GM12878 (cell line): ENCODE results near the gene DCN. TPM values are rescaled to one million over a fixed set of nuclear protein-coding genes. Genes with fewer than 3 reads are reported as not detected.

Experiments used
- ATF2 ChIP-seq: IDR thresholded peaks from 2 replicates; pipeline ENCODE4 v1.6.1; 2012; ENCODE audit warnings: low read length, inconsistent platforms
- ATF7 ChIP-seq: fragments of 450-650 bp; IDR thresholded peaks from 2 replicates; pipeline ENCODE4 v1.6.1; 2016; ENCODE audit warnings: low read depth, mild to moderate bottlenecking
- CHD4 ChIP-seq: fragments of 200-600 bp; sonication (generic); IDR thresholded peaks from 2 replicates; pipeline ENCODE4 v1.6.1; 2016; ENCODE audit warnings: mild to moderate bottlenecking
- HCFC1 ChIP-seq: fragments of 150-350 bp; IDR thresholded peaks from 2 replicates; pipeline ENCODE4 v1.6.1; 2014; ENCODE audit warnings: low read length
- NFIC ChIP-seq: IDR thresholded peaks from 2 replicates; pipeline ENCODE4 v1.6.1; 2012; ENCODE audit warnings: low read depth, mild to moderate bottlenecking, inconsistent platforms, low read length, moderate library complexity
- REST ChIP-seq: IDR thresholded peaks from 2 replicates; pipeline ENCODE4 v1.6.1; 2012; ENCODE audit warnings: mild to moderate bottlenecking, low read depth, low read length
- ZNF687 ChIP-seq: fragments of 450-650 bp; IDR thresholded peaks from 2 replicates; pipeline ENCODE4 v1.6.1; 2017; ENCODE audit warnings: mild to moderate bottlenecking, moderate library complexity
- polyA plus RNA-seq, 11 experiments: library from polyadenylated mRNA; depleted of rRNA in 4 of 11; unstranded in 6 of 11; stranded (reverse) in 5 of 11; fragments of >200 nt; fragmentation: Nextera tagmentation in 4 of 11; fragmentation: Illumina TruSeq in 1 of 11; extraction: Ambion mirVana in 4 of 11; extraction: Trizol in 1 of 11; gene quantifications; 1 replicate in 1 of 11; 2 replicates in 10 of 11; pipeline versions ENCODE4 v1.2.1 to v1.2.3, GENCODE V29; 2011 to 2016; ENCODE audit warnings: inconsistent platforms in 2 of 11, missing spikeins in 2 of 11, low read depth in 1 of 11
- total RNA-seq, 4 experiments: library from RNA; depleted of rRNA in 3 of 4; stranded (reverse); fragments of >200 nt in 3 of 4; fragmentation: Illumina TruSeq in 1 of 4; extraction: Trizol in 1 of 4; gene quantifications; 2 replicates each; pipeline versions ENCODE4 v1.2.1 to v1.2.3, GENCODE V29; 2013 to 2021

The DCN gene
- total and polyA plus RNA-seq, 10 of the 15 experiments (the other 5 are each of a cell fraction or from before 2014, with no cell fraction given): 0.07 to 2.1 (median 0.75) TPM; not detected in 6

- TF ChIP-seq NFIC (no peak), CHD4 (no peak), ATF2 (no peak), HCFC1 (no peak), ZNF687 (no peak), REST (no peak), ATF7 (no peak)
These were observed 934 bp upstream of the DCN start (continued) for GRCh38 chr12:91183551-91183950.
